Neuron (in vitro differentiated cells): Measurements from ENCODE around the gene ABCA13.
A peak's percentile ranks its signal among the peaks of the same experiment; 100 is the strongest.

ENCODE experiments used
- H2AFZ ChIP-seq: one replicate; pipeline ENCODE4 v1.6.1; 2013; ENCODE audit warnings: low read depth, mild to moderate bottlenecking, inconsistent platforms, low read length, moderate library complexity
- H3K27me3 ChIP-seq: one replicate; pipeline ENCODE4 v1.6.1; 2013; ENCODE audit warnings: low read length; ENCODE audit not compliant: insufficient read depth
- H3K36me3 ChIP-seq: one replicate; pipeline ENCODE4 v1.6.1; 2013; ENCODE audit warnings: low read length; ENCODE audit not compliant: insufficient read depth
- H3K4me1 ChIP-seq: one replicate; pipeline ENCODE4 v1.6.1; 2013; ENCODE audit warnings: low read length; ENCODE audit not compliant: insufficient read depth
- H3K4me3 ChIP-seq: 2 replicates; pipeline ENCODE4 v1.5.1; 2013; ENCODE audit warnings: mild to moderate bottlenecking, low read length, moderate library complexity
- H3K9me3 ChIP-seq: one replicate; pipeline ENCODE4 v1.6.1; 2013; ENCODE audit warnings: low read length

The ABCA13 gene

DNA sequence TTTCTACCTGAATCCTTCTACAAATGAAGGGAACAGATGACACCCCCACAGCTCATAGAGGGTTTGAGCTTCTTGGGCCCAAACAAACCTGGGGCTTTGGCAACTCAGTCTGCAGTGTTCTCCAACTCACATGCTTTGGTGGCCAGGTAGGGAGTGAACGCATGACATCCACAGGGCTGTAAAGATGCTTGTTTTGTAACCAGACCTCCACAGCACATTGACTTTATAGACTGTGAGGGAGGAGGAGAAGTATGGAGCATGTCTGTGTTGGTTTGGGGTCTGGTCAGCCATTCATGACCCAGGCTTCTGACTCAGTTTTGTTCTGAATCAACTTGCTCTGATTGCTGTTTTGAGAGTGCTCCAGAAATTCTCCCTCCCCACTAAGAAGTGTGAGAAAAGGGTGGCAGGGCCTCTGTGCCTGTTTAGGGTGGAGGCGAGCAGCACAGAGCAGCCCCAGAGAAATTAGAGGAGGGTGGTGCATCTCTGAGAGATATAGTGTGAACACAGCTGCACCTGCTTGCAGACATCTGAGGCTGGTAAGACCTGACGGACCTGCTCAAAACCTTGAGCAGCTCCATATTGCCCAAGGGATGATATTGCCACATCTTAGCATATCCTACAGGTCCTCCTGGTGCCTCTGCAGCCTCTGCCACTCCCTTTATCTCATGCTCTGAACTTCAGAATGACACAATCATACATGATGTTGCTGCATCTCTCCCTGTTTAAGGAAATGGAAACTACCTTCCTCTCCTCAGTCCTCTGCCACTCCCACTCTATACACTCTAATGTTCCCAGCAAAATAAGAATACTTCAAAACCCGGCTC, 287.7 kb downstream of the ABCA13 start:
- no peaks in the 10 kb centered on the region for H3K9me3 ChIP-seq
- no peak overlapping the region for H2AFZ ChIP-seq
- H3K4me1 ChIP-seq: no peaks in the 10 kb centered on the region
- peaks cover 2% of the 10 kb centered on the region for H3K27me3 ChIP-seq
- no peaks in the 10 kb centered on the region for H3K36me3 ChIP-seq
- H3K4me3 ChIP-seq: no peak overlapping the region

DNA sequence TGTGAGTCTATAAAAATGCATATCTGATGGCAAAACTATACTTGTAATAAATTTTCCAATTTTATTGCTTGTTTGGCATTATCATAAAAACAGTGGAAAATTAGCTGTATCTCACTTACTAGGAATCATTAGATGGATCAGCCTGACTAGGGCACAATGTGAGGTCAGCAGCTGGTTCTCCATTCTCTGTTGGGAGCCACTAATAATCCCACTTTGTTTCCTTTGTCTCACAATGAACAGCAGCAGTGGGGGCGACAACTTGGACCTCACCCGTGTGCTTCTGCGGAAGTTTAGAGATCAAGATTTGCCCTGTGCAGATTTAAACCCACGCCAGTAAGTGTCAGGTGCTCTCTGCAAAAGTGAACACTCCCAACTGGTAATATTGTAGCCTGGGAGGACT, 295.5 kb downstream of the ABCA13 start:
- Histone ChIP-seq H3K4me3 (no peak overlapping the region), H3K36me3 (no peaks in the 10 kb centered on the region), H3K27me3 (no peaks in the 10 kb centered on the region), H2AFZ (no peak overlapping the region), H3K4me1 (peaks cover 7% of the 10 kb centered on the region), H3K9me3 (no peaks in the 10 kb centered on the region)

DNA sequence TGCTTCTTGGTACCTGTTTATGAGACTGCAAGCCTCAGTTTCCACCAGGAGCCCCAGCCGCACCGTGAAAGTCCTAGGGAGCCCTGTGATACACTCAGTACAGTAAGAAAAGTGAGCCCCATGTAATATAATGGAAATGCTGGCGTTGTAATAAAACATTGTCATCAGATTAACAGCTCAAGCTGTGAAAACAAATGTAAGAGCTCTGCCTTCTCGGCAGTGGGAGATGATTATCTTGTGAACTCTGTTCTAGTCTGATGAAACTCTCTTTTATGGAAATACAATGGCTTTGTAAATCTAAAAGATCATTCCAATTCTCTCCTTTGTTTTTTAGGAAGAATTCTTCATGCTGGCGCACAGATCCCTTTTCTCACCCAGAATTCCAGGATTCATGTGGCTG, 299.9 kb downstream of the ABCA13 start:
- Histone ChIP-seq H3K27me3 (no peaks in the 10 kb centered on the region), H3K9me3 (no peaks in the 10 kb centered on the region), H3K36me3 (no peaks in the 10 kb centered on the region), H2AFZ (no peak overlapping the region), H3K4me1 (peaks cover 11% of the 10 kb centered on the region), H3K4me3 (no peak overlapping the region)

DNA sequence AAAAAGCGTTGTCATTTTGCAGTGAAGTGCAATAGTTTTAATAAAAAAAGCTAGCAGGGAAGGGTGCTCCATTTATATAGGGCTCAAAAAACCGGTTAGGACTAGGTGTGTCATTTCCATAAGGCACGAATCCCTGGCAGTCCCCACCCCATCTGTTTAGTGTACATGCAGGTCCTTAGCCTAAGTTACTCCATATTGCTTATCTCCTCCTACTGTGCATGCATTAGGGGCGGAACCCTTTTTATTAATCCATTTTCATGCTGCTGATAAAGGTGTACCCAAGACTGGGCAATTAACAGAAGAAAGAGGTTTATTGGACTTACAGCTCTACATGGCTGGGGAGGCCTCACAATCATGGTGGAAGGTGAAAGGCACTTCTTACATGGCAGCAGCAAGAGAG, 301.4 kb downstream of the ABCA13 start:
- Histone ChIP-seq H2AFZ (no peak overlapping the region), H3K4me3 (no peak overlapping the region), H3K9me3 (no peaks in the 10 kb centered on the region), H3K27me3 (no peaks in the 10 kb centered on the region), H3K4me1 (peaks cover 9% of the 10 kb centered on the region), H3K36me3 (no peaks in the 10 kb centered on the region)

DNA sequence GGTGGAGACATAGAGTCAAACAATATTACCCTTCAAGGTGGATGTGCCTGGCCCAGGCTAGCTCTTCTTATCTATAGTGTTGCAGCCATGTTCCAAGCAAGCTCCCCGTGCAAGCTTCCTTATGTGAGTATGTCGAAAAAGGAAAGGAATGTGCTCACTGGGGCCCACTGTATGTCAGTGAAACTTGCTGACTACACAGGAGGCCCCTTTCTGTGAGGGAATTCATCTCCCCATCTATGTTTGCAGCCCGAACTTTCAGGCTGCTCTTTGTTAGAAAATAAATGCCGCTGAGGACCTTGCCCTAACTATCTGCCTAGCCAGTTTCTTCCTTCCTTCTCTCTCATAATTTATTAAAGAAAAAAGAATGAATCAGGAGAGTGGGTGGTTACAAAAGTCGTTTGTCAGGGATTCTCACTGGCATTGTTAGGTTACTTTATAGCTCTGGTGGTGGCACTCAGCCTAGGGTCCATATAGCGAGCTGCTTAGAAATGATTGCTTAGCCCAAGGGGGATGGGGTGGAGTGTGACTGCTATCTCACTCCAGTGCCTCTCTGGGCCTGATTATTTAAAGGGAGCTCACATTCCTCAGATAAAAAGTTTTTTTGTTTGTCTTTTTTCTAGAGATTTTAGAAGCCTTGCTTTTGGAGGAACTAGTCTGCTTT, 302.1 kb downstream of the ABCA13 start:
- Histone ChIP-seq H3K9me3 (no peaks in the 10 kb centered on the region), H3K27me3 (no peaks in the 10 kb centered on the region), H3K36me3 (no peaks in the 10 kb centered on the region), H3K4me1 (peaks cover 9% of the 10 kb centered on the region), H2AFZ (no peak overlapping the region), H3K4me3 (no peak overlapping the region)

DNA sequence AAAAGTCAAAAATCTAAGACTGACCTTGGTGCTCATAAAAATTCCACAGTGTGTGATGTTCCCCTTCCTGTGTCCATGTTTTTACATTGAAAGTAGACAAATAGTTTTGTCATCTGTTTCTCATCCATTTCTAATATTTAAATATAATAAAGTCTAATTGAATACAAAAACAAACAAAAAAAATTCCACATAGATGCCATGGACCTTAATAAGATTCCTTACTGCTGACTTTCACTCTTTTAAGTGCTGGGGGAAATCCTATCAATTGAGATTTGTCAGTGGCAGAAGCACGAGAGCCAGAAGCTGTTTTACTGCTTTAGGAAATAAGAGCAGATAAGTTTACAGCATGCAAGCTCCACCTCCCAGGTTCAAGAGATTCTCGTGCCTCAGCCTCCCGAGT, 310.0 kb downstream of the ABCA13 start:
- Histone ChIP-seq H2AFZ (no peak overlapping the region), H3K36me3 (no peaks in the 10 kb centered on the region), H3K27me3 (no peaks in the 10 kb centered on the region), H3K9me3 (no peaks in the 10 kb centered on the region), H3K4me1 (no peaks in the 10 kb centered on the region), H3K4me3 (no peak overlapping the region)

DNA sequence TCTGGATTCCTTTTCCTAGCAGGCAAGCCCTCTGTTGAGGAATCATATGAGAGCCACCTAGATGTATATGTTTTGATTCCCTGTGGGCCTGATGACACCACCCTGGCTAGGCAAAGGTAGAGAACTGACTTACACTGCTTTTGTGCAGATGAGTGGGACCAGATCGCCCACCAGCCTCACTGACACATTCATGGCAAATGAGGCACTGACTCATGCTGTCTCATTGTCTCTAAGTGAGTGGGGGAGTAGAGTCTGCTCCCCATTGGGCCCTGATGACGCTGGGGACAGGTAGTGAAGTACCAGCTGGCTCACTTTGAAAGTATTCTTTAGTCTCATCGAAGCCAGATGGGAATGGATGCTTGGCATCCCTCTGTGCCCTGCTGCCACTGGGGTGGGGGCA, 326.3 kb downstream of the ABCA13 start:
- Histone ChIP-seq H2AFZ (no peak overlapping the region), H3K36me3 (no peaks in the 10 kb centered on the region), H3K4me3 (no peak overlapping the region), H3K9me3 (no peaks in the 10 kb centered on the region), H3K4me1 (no peaks in the 10 kb centered on the region), H3K27me3 (no peaks in the 10 kb centered on the region)

DNA sequence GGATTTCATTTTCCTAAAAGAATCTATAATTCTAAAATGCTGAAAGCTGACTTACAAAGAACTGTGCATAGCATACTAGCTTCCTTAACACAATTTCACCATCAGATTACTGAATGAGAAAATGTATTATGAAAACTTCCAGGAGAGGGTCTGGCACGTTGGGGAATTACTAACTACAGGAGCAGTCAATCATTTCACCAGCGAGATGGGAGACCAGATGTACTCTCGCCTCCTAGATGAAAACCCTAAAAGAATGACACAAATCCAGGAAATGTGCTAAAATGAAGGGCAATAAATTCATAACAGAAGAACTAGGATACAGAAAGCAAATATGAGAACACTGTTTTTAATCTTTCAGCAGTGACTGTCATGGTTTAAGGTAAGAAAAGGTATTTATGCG, 330.8 kb downstream of the ABCA13 start:
- Histone ChIP-seq H3K4me1 (no peaks in the 10 kb centered on the region), H3K36me3 (no peaks in the 10 kb centered on the region), H3K4me3 (no peak overlapping the region), H3K27me3 (no peaks in the 10 kb centered on the region), H2AFZ (no peak overlapping the region), H3K9me3 (no peaks in the 10 kb centered on the region)

DNA sequence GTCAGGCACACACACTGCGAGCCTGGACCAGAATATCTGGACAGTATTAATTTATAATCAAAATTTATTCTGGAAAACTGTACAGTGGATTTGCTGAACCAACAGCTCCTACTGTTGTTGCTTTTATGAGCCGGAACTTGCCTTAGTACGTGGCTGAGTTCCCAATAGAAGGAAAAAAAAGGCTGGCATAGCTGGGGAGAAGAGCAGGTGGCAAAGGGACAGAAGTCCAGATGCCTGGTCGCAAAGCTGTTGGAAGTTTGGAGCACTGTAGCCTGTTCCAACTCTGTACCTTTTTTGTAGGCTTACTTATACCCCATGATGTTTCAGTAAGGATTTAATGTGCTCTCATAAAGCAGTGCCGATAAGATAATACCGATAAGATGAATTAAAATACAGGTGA, 333.8 kb downstream of the ABCA13 start:
- Histone ChIP-seq H3K36me3 (no peaks in the 10 kb centered on the region), H2AFZ (no peak overlapping the region)

DNA sequence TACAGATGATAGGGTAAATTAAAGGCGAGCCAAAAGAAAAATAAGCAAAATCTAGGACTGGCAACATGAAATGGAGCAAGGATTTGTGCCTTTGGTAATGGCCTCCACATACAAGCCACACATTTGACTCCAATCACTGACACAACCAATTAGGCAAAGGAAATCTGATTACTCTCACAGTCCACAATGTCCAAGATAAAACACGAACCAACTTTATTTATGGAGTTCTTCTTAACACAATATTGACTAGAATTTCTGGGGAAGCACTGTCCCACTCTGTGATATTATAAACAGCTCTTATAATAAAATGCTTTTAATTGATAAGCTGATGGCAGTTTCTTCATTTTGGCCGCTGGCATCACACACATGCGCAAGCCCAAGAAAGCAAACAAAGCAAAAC, 334.2 kb downstream of the ABCA13 start:
- Histone ChIP-seq H3K9me3 (no peaks in the 10 kb centered on the region), H3K27me3 (no peaks in the 10 kb centered on the region), H2AFZ (no peak overlapping the region), H3K4me3 (no peak overlapping the region), H3K36me3 (no peaks in the 10 kb centered on the region), H3K4me1 (peaks cover 1% of the 10 kb centered on the region)

More for the DNA sequence above, 333.8 kb downstream of the ABCA13 start:
- no peaks in the 10 kb centered on the region for H3K4me1 ChIP-seq
- H3K4me3 ChIP-seq: no peak overlapping the region
- H3K27me3 ChIP-seq: no peaks in the 10 kb centered on the region
- H3K9me3 ChIP-seq: no peaks in the 10 kb centered on the region

DNA sequence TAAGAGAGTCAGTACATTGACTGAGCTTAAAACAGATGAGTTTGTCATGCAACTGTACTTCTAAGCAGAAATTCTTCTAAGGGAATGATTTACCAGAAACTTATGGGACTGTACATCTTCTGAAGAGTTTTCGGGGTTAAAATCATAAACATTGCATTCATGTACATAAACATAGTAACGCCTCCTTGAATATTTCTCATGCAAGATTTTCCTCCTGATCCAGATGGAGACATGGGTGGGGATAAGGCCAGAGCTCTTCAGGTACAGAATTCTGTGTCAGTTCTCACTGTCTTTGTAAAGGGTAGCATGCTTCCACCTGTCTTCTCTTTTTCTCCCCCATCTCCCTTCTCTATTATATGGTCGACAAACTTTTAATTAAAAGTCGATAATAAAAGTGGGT, 335.3 kb downstream of the ABCA13 start:
- no peaks in the 10 kb centered on the region for H3K36me3 ChIP-seq
- no peak overlapping the region for H3K4me3 ChIP-seq
- H2AFZ ChIP-seq: no peak overlapping the region
- no peaks in the 10 kb centered on the region for H3K27me3 ChIP-seq
- H3K4me1 ChIP-seq: peaks cover 10% of the 10 kb centered on the region
- no peaks in the 10 kb centered on the region for H3K9me3 ChIP-seq

DNA sequence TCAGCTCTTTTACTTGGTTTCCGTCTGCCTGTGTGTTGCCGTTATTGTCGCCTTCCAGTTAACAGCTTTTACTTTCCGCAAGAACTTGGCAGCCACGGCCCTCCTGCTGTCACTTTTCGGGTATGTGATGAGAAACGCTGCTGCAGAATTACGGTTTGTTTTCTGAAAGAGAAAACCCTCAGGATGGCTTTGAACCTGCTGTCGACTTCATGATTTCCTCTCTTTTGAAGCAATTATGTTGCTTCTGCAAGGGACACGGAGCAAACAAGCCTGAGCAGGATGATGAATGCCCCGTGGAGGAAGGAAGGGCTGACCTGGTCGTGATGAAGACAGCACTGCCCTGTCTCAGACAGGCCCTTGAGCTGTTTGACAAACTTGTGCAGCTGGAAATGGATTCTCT, 339.8 kb downstream of the ABCA13 start:
- Histone ChIP-seq H3K36me3 (no peaks in the 10 kb centered on the region), H3K4me1 (peaks cover 10% of the 10 kb centered on the region), H3K4me3 (peak overlapping the region; percentile 34), H2AFZ (no peak overlapping the region), H3K27me3 (no peaks in the 10 kb centered on the region), H3K9me3 (no peaks in the 10 kb centered on the region)

DNA sequence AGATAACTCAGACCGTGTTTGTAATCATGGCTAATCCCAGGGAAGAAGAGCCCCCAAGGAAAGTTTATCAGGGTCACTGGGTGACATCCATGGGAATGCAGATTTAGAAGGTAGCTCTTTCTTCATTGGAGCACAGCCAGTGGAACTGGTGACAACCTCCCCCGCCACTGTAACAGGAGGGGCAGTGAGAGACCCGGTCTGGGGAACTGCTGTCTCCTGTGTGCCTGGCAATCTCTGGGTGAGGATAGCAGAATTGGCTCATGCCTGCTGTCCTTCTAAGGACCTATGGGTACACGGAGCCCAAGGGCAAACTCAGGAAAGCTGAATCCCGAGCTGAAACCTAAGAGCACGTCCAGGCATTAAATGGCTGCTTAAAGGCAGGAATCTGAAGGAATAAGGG, 341.6 kb downstream of the ABCA13 start:
- H3K4me1 ChIP-seq: peaks cover 10% of the 10 kb centered on the region
- no peaks in the 10 kb centered on the region for H3K27me3 ChIP-seq
- H2AFZ ChIP-seq: no peak overlapping the region
- no peaks in the 10 kb centered on the region for H3K9me3 ChIP-seq
- no peaks in the 10 kb centered on the region for H3K36me3 ChIP-seq
- no peak overlapping the region for H3K4me3 ChIP-seq
